Measurements from ENCODE around the gene SNRNP27.

Gene SNRNP27

GRCh38 chr2:69917852-69918251 is 24.1 kb downstream of the SNRNP27 start:
- DNase-seq, result no peak

GRCh38 chr2:69918401-69918800 is 24.6 kb downstream of the SNRNP27 start:
- DNase-seq, result no peak

DNA sequence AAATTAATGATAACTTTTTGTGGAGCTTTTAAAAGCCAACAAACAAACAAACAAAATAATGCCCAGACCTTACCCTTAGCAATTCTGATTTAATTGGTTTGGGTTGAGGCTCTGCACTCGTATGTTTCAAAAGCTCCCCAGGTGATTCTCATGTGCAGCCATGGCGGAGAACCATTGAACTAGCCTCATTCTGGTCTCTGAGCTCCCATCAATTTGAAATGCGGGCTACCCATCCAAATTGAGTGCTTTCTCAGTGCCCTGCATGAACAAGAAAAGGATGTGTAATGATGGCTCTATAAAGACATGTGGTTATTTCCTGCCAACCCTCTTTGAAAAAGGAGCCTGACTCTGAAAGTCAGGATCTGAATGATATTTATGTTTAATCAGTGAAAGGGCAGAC is 29.4 kb downstream of the SNRNP27 start:
- DNase-seq, result no peak

GRCh38 chr2:69926849-69927515 is 33.2 kb downstream of the SNRNP27 start:
- DNase-seq, result no peak

- DNase-seq, result no peak
These were observed 38.3 kb downstream of the SNRNP27 start for GRCh38 chr2:69931832-69932595.

DNA sequence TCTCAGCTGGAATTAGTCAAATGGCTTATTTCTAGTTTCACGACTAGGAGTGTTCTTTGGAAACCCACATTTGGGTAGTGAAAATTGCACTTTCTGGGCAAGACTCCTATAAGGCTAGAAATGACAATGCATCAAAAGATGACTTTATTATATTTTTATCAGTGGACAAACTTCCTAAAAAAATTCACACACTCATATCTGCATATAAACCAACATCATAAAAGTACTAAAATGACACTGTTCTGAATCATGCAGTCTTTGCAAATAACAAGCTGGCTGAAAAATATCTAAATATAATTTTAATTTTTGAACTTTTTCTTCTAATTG is 38.8 kb downstream of the SNRNP27 start:
- DNase-seq, result no peak

DNA sequence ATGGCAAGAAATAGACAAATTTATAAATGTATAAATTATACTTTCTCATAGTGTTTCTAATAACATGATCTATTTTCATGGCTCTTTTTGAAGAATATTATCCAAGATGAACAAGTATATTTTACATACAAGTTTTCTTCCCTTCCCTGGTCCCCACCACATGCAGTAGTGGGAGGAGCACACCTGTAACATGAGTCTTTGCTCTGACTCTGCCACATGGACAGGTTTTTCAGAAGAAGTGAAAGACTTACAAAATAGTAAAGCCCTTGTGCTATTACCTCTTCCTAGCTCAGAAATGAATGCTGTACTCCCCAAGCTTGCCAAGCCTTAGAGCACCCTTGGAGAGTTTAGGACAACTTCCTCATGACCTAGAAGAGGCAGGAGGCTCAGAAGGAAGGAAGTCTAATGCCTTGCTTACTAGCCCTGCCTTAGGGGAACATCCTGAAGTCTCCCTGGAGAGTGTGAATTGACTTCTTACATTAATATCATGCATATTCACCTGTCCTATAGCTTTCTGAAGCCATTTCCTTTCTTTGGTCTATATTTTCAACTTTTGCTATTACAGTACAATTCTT is 39.6 kb downstream of the SNRNP27 start:
- no peak for DNase-seq

DNA sequence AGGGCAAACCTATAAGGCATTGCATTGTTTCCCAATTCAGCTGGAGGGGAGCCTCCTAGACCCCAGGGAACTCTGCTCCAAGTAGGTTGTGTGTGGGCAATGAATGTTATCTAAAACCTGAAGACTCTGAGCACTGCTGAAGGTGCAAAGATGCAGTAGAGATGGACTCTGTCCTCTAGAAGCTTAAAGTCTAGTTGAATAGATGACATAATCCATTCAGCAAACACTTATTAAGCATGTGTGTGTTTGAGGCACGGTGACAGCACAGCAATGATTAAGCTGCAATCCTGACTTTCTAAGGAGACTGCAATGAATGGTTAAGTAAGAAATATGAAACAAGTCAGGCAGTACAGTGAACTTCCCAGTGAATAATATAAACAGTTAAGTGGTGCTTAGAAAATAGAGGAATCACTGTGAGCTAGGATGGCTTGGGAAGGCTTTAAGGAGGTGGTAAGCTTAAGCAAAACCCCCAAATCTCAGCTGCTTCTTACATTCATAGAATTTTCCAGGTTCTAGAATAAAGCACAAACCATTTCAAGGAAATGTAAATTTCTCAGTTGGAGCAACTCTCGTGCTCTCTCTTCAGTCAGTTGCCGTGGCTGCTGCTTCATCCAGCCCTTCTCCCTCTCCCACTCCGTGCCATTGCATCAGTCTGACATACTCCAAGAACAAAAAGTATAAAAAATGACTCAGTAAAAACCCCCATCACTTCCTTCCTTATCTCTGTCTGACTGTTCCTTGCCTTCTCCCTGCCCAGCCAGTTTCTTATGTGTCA is 40.3 kb downstream of the SNRNP27 start:
- DNase-seq, result peak; percentile 13

DNA sequence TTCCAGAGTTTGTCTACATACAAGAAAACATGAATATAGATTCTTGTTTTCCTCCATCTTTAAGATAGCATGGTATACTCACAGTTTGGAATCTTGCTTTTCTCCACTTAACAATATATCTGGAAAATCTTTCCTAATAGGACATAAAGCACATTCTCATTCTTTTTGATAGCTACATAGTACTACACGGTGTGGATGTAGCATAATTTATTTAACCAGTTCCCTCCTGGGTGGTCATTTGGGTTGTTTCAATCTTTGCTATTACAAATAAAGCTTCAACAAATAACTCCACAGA is 40.8 kb downstream of the SNRNP27 start:
- DNase-seq, result no peak

DNA sequence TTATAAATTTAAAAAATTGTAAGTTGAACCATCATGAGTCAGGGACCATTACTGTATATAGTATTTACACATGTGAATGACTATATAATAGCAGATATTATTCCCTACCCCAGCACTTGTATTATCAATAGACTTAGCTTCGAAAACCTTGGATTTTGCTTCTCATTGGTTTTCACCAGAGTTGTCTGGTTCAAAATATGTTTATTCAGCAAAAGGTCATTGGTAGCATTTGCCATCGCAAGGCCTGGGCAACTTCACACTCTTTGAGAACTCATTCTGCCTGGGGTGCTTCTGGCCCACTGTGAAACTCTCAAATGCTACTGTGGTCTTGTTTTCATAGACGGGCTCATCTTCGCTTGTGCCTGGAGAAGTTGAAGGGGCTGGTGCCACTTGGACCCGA is 41.3 kb downstream of the SNRNP27 start:
- DNase-seq, result no peak

GRCh38 chr2:69936906-69937305 is 43.1 kb downstream of the SNRNP27 start:
- DNase-seq, result no peak

DNA sequence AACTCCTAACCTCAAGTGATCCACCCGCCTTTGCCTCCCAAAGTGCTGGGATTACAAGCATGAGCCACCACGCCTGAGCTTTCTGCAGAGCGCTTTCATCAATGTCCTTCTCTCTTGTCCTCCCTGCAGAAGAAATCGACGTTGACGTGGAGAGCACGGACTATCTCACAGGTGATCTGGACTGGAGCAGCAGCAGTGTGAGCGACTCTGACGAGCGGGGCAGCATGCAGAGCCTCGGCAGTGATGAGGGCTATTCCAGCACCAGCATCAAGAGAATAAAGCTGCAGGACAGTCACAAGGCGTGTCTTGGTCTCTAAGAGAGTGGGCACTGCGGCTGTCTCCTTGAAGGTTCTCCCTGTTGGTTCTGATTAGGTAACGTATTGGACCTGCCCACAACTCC is 44.2 kb downstream of the SNRNP27 start:
- DNase-seq, result no peak

GRCh38 chr2:69939722-69940121 is 46.0 kb downstream of the SNRNP27 start:
- no peak for DNase-seq

DNA sequence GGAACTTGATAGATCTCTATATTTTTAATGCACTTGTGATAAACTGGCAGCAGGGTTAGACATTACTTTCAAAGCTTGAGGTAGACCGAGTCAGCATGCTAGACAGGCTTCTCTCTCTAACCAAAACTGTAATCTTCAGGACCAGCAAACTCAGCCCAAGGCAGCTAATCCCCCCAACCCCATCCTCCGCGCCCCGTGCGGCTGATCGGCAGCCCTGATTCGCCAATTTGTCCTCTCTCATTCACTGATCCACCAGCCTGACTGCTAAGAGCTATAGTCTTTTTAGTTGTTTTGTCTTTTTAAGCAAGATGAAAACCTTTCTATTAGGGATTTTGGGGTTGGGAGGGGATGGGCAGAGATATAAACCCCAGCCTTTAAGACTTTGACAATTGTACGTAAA is 46.9 kb downstream of the SNRNP27 start:
- DNase-seq, result no peak

GRCh38 chr2:69943000-69943842 is 49.5 kb downstream of the SNRNP27 start:
- DNase-seq, result no peak

DNA sequence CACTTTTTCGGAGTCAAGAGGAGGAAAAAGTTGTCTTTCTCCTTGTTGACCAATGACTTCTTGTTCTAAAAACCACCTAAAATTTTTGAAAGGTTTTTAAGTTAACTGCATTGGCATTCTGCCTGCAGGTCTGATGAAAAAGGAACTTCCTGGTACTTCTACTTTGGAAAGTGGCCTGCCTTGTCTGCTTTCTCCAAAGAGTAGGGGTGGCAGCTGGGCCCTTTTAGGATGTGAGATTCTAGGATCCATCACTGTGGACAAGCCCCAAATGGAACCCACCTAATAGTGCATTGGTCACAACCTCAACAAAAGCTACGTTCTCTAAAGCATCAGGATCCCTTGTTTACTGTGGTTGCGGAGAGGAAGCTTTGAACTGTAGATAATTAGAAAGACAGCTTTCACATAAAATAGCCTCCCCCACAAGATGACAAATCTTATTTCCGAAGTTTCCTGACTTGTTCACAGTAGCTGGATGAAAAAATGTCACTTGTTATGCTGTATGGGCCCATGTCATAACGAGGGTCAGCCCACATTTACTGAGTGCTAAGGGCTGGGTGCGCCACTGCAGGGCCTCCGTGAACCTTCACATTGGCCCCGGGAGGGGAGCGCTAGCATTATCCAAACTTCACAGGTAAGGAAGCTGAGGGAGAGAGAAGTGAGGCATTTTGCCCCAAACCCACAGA is 50.2 kb downstream of the SNRNP27 start:
- no peak for DNase-seq

- no peak for DNase-seq
These were observed 51.0 kb downstream of the SNRNP27 start for GRCh38 chr2:69944756-69945155.

GRCh38 chr2:69945441-69945840 is 51.7 kb downstream of the SNRNP27 start:
- DNase-seq, result no peak

DNA sequence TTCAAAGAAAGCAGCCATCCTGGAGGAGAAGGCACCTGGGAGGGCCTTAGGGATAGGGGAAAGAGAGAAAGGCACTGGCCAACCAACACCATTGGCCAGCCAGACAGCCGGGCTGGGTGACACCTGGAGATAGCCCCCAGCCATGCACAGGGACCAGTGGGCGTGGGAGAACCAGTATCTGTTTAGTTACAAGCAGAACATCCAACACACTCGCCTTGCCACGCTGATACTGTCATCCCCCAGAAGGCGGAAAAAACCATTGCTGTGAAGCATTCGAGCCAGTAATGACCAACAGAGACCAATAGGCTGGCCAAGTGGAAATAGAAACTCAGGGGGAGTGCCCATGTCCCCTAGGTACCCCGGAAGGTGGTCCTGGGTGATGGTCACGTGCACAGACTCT is 52.2 kb downstream of the SNRNP27 start:
- no peak for DNase-seq

DNA sequence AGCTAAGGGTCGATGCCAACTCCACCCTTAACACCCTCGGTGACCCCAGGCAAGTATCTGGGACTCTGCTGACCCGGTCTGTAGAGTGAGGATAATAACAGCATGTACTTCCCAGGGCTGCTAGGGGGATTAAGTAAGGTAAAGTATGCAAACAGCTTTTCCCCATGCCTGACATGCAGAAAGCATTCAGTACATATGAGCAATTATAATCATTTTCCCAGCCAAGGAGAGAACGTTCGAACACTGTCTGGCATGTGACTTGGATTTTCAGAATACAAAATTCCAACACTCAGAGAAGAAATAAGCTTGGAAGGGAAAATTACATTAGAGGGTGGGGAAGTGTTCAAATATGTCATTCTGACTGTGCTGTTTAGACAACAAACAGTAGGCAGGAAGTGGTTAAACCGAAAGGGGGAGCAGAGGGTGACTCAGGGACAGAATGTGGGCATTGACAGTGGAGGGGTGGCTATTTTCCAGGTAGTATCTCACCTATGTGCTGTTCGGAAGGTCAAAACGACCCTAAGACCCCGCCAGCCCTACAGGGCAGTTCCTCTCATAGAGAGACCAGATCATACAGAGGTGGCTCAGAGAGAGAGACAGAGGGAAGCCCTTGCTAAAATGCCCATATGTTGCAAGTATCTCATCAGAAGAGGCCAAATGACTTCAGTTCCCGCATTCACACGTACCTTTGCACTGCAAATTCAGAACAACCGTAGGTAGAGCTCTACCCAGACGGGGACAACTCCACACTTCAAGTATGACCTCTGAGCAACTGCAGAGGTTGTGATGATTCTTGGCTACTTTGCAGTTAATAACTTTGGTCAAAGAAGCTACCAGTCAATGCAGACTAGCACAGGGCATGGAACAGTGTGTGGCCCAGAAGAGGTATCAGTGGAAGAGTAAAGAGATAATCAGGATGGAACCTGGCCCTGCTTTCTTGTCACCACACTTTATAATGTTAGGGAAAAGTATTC is 52.9 kb downstream of the SNRNP27 start:
- peak; percentile 59 for DNase-seq

DNA sequence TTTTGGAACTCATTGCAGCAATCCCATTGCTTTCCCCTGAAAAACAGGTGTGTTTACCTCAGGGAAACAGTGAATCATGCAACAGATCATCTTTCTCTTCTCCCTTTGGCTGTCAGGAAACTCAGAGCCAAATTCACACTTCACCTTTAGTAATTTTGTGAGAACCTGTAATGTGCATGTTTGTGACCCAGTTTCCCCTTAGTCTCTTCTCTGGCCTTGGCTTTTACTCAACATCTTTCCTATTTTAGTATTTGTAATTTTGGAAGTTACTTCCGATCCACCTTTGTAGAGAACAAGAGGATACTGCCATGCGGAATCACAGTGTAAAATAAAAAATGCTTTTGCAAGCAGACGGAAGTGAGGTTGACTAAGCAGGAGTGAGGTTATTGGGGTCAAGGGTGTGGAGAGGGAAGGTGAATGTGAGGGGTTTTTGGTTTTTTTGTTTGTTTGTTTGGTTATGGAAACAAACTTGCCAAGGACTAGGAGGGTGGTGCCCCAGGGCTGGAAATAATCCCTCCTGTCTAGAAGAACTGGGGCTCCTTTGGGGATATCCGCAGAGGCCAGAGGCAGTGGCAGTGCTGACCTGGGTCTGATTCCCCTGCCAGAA is 53.7 kb downstream of the SNRNP27 start:
- no peak for DNase-seq

Measured in activated naive CD4-positive, alpha-beta T cell treated with Interleukin-2 at 50 U/mL for 16 hours (primary cell).